Measurements from ENCODE around the gene ZNF277.

ZNF277 gene

DNA sequence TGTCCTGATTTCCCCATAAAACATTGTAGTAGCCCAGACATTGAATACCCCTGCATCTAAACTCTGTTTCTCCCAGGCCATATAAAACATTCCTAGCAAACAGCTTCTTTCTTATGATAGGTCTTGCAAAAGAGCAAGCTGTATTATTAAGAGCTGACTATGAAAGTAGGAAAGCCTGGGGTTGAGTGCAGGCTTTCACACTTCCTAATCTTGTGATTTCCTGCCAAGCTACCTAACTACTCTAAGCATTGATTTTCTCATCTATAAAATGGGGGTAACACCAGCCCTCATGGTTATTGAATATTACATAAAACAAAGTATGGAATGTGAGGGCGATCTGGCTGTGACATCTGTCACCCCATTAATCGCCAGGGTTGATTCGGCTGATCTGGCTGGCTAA lies 81.8 kb downstream of the ZNF277 start:
- TF ChIP-seq EZH2phosphoT487 (IDR thresholded peaks at IDR 0.05; ENCODE audit: borderline replicate concordance, low read length), result no peak
- TF ChIP-seq, protein P1, sequence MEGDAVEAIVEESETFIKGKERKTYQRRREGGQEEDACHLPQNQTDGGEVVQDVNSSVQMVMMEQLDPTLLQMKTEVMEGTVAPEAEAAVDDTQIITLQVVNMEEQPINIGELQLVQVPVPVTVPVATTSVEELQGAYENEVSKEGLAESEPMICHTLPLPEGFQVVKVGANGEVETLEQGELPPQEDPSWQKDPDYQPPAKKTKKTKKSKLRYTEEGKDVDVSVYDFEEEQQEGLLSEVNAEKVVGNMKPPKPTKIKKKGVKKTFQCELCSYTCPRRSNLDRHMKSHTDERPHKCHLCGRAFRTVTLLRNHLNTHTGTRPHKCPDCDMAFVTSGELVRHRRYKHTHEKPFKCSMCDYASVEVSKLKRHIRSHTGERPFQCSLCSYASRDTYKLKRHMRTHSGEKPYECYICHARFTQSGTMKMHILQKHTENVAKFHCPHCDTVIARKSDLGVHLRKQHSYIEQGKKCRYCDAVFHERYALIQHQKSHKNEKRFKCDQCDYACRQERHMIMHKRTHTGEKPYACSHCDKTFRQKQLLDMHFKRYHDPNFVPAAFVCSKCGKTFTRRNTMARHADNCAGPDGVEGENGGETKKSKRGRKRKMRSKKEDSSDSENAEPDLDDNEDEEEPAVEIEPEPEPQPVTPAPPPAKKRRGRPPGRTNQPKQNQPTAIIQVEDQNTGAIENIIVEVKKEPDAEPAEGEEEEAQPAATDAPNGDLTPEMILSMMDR (IDR thresholded peaks at IDR 0.05; ENCODE audit: low read depth, low read length, poor library complexity, severe bottlenecking), result no peak
- H3K79me2 ChIP-seq (ENCODE audit: control insufficient read depth, low read length), result no peaks in the 10 kb centered on the region

DNA sequence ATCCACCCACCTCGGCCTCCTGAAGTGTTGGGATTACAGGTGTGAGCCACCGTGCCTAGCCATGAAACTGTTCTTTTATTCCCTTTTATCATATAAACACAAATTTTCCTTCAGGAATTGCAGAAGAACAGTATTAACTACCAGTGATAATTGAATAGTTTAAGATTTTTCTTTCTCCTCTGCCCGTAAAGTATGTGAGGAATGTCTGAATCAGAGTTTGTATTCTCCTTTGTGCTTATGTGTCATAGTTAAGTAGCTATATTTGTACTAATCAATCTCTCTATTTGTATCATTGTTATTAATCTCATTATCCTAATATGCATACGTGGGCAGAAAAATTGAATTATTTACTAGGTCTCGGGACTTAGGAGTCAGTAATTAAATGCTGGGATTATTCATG lies 83.6 kb downstream of the ZNF277 start:
- Histone ChIP-seq H4K20me1 (ENCODE audit: control insufficient read depth, insufficient read depth, low read depth, low read length) (no peaks in the 10 kb centered on the region), H3K9me3 (ENCODE audit: control insufficient read depth, insufficient read depth, low read length) (no peaks in the 10 kb centered on the region), H3K79me2 (ENCODE audit: control insufficient read depth, low read length) (no peaks in the 10 kb centered on the region), H3K36me3 (ENCODE audit: control insufficient read depth, low read length) (no peaks in the 10 kb centered on the region), H3K4me1 (ENCODE audit: control insufficient read depth, low read length) (peaks cover 6% of the 10 kb centered on the region), H3K9me2 (replicated peaks; ENCODE audit: control insufficient read depth, low read length) (no peaks in the 10 kb centered on the region), H3K27me3 (ENCODE audit: control insufficient read depth, low read length) (no peaks in the 10 kb centered on the region), H3K4me3 (ENCODE audit: low read length) (no peak overlapping the region), H3K4me2 (ENCODE audit: low read length) (no peak overlapping the region), H3K27ac (ENCODE audit: low read depth, low read length) (no peak overlapping the region), H3F3A (ENCODE audit: control insufficient read depth, insufficient read depth) (no peaks in the 10 kb centered on the region)
- TF ChIP-seq, protein P1 (IDR thresholded peaks at IDR 0.05; ENCODE audit: low read depth, low read length, poor library complexity, severe bottlenecking), result no peak
- TF ChIP-seq EZH2phosphoT487 (IDR thresholded peaks at IDR 0.05; ENCODE audit: borderline replicate concordance, low read length), result no peak

More for the DNA sequence above, 81.8 kb downstream of the ZNF277 start:
- H4K20me1 ChIP-seq (ENCODE audit: control insufficient read depth, insufficient read depth, low read depth, low read length), result no peaks in the 10 kb centered on the region
- H3K4me3 ChIP-seq (ENCODE audit: low read length), result no peak overlapping the region
- peaks cover 9% of the 10 kb centered on the region for H3K4me1 ChIP-seq (ENCODE audit: control insufficient read depth, low read length)
- H3K9me3 ChIP-seq (ENCODE audit: control insufficient read depth, insufficient read depth, low read length), result no peaks in the 10 kb centered on the region
- no peaks in the 10 kb centered on the region for H3K36me3 ChIP-seq (ENCODE audit: control insufficient read depth, low read length)
- H3K4me2 ChIP-seq (ENCODE audit: low read length), result no peak overlapping the region
- no peaks in the 10 kb centered on the region for H3F3A ChIP-seq (ENCODE audit: control insufficient read depth, insufficient read depth)
- no peaks in the 10 kb centered on the region for H3K9me2 ChIP-seq (replicated peaks; ENCODE audit: control insufficient read depth, low read length)
- no peak overlapping the region for H3K27ac ChIP-seq (ENCODE audit: low read depth, low read length)
- H3K27me3 ChIP-seq (ENCODE audit: control insufficient read depth, low read length), result no peaks in the 10 kb centered on the region

DNA sequence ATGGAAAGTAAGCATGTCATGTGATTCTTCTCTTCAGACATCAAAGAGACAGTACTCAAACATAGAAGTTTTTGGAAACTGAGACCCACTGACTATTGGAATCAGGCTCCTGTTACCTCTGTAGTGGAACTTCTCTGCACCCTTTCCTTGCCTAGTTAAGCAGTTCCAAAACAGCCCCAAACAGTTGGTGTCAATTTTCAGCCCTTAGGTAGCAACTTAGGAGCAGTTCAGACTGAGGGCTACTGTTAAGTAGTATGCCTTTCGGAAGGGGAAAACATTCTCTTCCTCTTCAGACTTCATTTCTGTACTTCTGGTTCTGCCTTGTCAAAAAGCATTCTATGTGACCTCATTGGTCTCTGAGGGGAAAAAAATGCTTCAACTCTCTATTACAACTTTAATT lies 85.7 kb downstream of the ZNF277 start:
- no peak for TF ChIP-seq EZH2phosphoT487 (IDR thresholded peaks at IDR 0.05; ENCODE audit: borderline replicate concordance, low read length)
- TF ChIP-seq, protein P1 (IDR thresholded peaks at IDR 0.05; ENCODE audit: low read depth, low read length, poor library complexity, severe bottlenecking), result no peak

DNA sequence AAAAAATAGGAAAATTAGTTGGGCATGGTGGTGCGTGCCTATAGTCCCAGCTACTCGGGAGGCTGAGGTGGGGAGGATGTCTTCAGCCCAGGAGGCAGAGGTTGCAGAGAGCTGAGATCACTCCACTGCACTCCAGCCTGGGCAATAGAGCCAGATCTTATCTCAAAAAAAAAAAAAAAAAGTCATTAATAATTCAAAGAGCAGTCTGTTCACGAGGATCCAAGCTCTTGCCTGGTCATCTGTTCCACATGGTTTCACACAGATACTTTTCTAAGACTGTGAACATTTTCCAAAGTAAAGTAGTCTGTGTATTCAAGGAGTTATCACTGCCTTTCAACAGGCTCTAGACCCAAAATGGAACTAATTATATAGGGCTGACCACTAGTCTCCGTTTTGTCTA lies 86.9 kb downstream of the ZNF277 start:
- TF ChIP-seq, protein P1 (IDR thresholded peaks at IDR 0.05; ENCODE audit: low read depth, low read length, poor library complexity, severe bottlenecking), result no peak
- TF ChIP-seq EZH2phosphoT487 (IDR thresholded peaks at IDR 0.05; ENCODE audit: borderline replicate concordance, low read length), result no peak
- Histone ChIP-seq H3K27me3 (ENCODE audit: control insufficient read depth, low read length) (no peaks in the 10 kb centered on the region), H3K9me3 (ENCODE audit: control insufficient read depth, insufficient read depth, low read length) (no peaks in the 10 kb centered on the region), H3K4me3 (ENCODE audit: low read length) (no peak overlapping the region), H3K9me2 (replicated peaks; ENCODE audit: control insufficient read depth, low read length) (no peaks in the 10 kb centered on the region), H3K4me2 (ENCODE audit: low read length) (no peak overlapping the region), H3F3A (ENCODE audit: control insufficient read depth, insufficient read depth) (no peaks in the 10 kb centered on the region), H4K20me1 (ENCODE audit: control insufficient read depth, insufficient read depth, low read depth, low read length) (no peaks in the 10 kb centered on the region), H3K4me1 (ENCODE audit: control insufficient read depth, low read length) (no peaks in the 10 kb centered on the region), H3K36me3 (ENCODE audit: control insufficient read depth, low read length) (no peaks in the 10 kb centered on the region), H3K27ac (ENCODE audit: low read depth, low read length) (no peak overlapping the region), H3K79me2 (ENCODE audit: control insufficient read depth, low read length) (no peaks in the 10 kb centered on the region)

More for the DNA sequence above, 85.7 kb downstream of the ZNF277 start:
- no peaks in the 10 kb centered on the region for H3K36me3 ChIP-seq (ENCODE audit: control insufficient read depth, low read length)
- no peaks in the 10 kb centered on the region for H4K20me1 ChIP-seq (ENCODE audit: control insufficient read depth, insufficient read depth, low read depth, low read length)
- no peaks in the 10 kb centered on the region for H3K9me3 ChIP-seq (ENCODE audit: control insufficient read depth, insufficient read depth, low read length)
- H3K4me2 ChIP-seq (ENCODE audit: low read length), result no peak overlapping the region
- no peaks in the 10 kb centered on the region for H3K9me2 ChIP-seq (replicated peaks; ENCODE audit: control insufficient read depth, low read length)
- no peaks in the 10 kb centered on the region for H3K27me3 ChIP-seq (ENCODE audit: control insufficient read depth, low read length)
- no peaks in the 10 kb centered on the region for H3F3A ChIP-seq (ENCODE audit: control insufficient read depth, insufficient read depth)
- no peaks in the 10 kb centered on the region for H3K79me2 ChIP-seq (ENCODE audit: control insufficient read depth, low read length)
- H3K27ac ChIP-seq (ENCODE audit: low read depth, low read length), result no peak overlapping the region
- H3K4me1 ChIP-seq (ENCODE audit: control insufficient read depth, low read length), result no peaks in the 10 kb centered on the region
- no peak overlapping the region for H3K4me3 ChIP-seq (ENCODE audit: low read length)

Data from DOHH2 (cell line).